Esophagus squamous epithelium (tissue), 4 donors: ENCODE measurements around the gene RPH3AL.

Experiments
- CTCF ChIP-seq, 6 experiments: fragments of 450-650 bp in 4 of 6; fragments of 200-600 bp in 2 of 6; sonication (generic) in 2 of 6; IDR thresholded peaks; one replicate each; pipeline ENCODE4 v1.5.1; 2016 to 2019; ENCODE audit warnings: antibody characterized with exemption in 6 of 6, mild to moderate bottlenecking in 4 of 6, moderate library complexity in 4 of 6
- POLR2A ChIP-seq, 4 donors: fragments of 450-650 bp; IDR thresholded peaks; one replicate each; pipeline ENCODE4 v1.6.1; 2017; ENCODE audit warnings: antibody characterized with exemption in 4 of 4, mild to moderate bottlenecking in 4 of 4, moderate library complexity in 3 of 4

GRCh38 chr17:310111-311010 is 42.2 kb downstream of the RPH3AL start:
- no peak for TF ChIP-seq POLR2A (IDR thresholded peaks at IDR 0.05)
- TF ChIP-seq CTCF (IDR thresholded peaks at IDR 0.05), result no peak
